ENCODE measurements around the gene CCL7. TPM values are rescaled to one million over a fixed set of nuclear protein-coding genes. Genes with fewer than 3 reads are reported as not detected.
A peak's percentile ranks its signal among the peaks of the same experiment; 100 is the strongest.

CCL7 gene
- total and polyA plus RNA-seq, 8 donors, result 0.96 to 3.7 TPM; not detected in 6

GRCh38 chr17:34251186-34251585 is 18.8 kb upstream of the CCL7 start:
- ATAC-seq, result no peak
- Histone ChIP-seq H3K36me3 (no peaks in the 10 kb centered on the region), H3K9me3 (no peaks in the 10 kb centered on the region), H3K4me1 (peaks cover 61 to 97% of the 10 kb centered on the region in 2 donors), H3K4me3 (no peak overlapping the region), H3K27me3 (no peaks in the 10 kb centered on the region), H3K27ac (no peak overlapping the region)
- TF ChIP-seq CTCF (IDR thresholded peaks at IDR 0.05), result no peak
- intact Hi-C loops (cut with DNase I), result no loop called here
- DNase-seq, result no peak

DNA sequence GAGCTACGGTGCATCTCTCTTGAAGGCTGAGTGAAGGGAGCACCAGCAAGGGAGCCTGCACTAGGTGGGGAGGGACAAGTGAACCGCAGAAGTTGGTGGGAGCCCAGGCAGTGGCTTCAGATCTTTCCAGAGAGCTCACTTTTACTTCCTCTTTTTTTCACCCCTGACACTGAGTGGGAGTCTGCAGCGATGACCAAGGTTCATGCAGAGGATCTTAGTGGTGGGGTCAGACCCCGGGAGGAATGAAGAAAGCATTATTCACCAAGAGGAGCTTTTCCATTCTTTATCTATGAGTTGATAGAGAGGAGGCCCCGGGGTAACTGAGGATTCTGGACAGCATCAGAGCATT is 18.0 kb upstream of the CCL7 start:
- peak overlapping the region; percentile 77 to 78 for H3K27ac ChIP-seq
- no peak overlapping the region for H3K4me3 ChIP-seq
- DNase-seq (no peak), ATAC-seq (peak; percentile 4)
- no peak for TF ChIP-seq CTCF (IDR thresholded peaks at IDR 0.05)
- no peaks in the 10 kb centered on the region for H3K9me3 ChIP-seq
- intact Hi-C loops (cut with DNase I), result no loop called here
- peaks cover 61 to 93% of the 10 kb centered on the region in 2 donors for H3K4me1 ChIP-seq
- H3K36me3 ChIP-seq, result no peaks in the 10 kb centered on the region
- no peaks in the 10 kb centered on the region for H3K27me3 ChIP-seq

- Histone ChIP-seq H3K9me3 (no peaks in the 10 kb centered on the region), H3K4me3 (no peak overlapping the region), H3K36me3 (no peaks in the 10 kb centered on the region), H3K27me3 (no peaks in the 10 kb centered on the region), H3K4me1 (peaks cover 61 to 88% of the 10 kb centered on the region in 2 donors), H3K27ac (peak overlapping the region; percentile 77 to 78)
- TF ChIP-seq CTCF (IDR thresholded peaks at IDR 0.05), result no peak
- intact Hi-C loops (cut with DNase I), result no loop called here
- peak; percentile 46 for ATAC-seq
- DNase-seq, result peak; percentile 85 to 95 (median 88)
These were observed 17.4 kb upstream of the CCL7 start for GRCh38 chr17:34252444-34253138.

- Histone ChIP-seq H3K4me1 (peaks cover 61 to 83% of the 10 kb centered on the region in 2 donors), H3K27ac (peak overlapping the region; percentile 77 to 78), H3K4me3 (no peak overlapping the region), H3K27me3 (no peaks in the 10 kb centered on the region), H3K9me3 (no peaks in the 10 kb centered on the region), H3K36me3 (no peaks in the 10 kb centered on the region)
- TF ChIP-seq CTCF (IDR thresholded peaks at IDR 0.05), result no peak
- DNase-seq, result no peak
- ATAC-seq, result no peak
- intact Hi-C loops (cut with DNase I), result no loop called here
These were observed 16.9 kb upstream of the CCL7 start for GRCh38 chr17:34253139-34253525.

- DNase-seq, result no peak
- H3K27me3 ChIP-seq, result no peaks in the 10 kb centered on the region
- intact Hi-C loops (cut with DNase I), result no loop called here
- peaks cover 58 to 78% of the 10 kb centered on the region in 2 donors for H3K4me1 ChIP-seq
- no peaks in the 10 kb centered on the region for H3K36me3 ChIP-seq
- peak; percentile 4 for ATAC-seq
- H3K9me3 ChIP-seq, result no peaks in the 10 kb centered on the region
- no peak overlapping the region for H3K4me3 ChIP-seq
- no peak for TF ChIP-seq CTCF (IDR thresholded peaks at IDR 0.05)
- H3K27ac ChIP-seq, result peak overlapping the region; percentile 77 to 78
These were observed 15.9 kb upstream of the CCL7 start for GRCh38 chr17:34254146-34254545.
